ENCODE data around the gene MYLK.

- TF ChIP-seq BCL11A (IDR thresholded peaks at IDR 0.05; ENCODE audit: low read depth, low read length) (no peak), POLR2AphosphoS5 (IDR thresholded peaks at IDR 0.05; ENCODE audit: low read length) (no peak), E4F1 (IDR thresholded peaks at IDR 0.05; ENCODE audit: borderline replicate concordance, partially characterized antibody) (no peak), FOXM1 (IDR thresholded peaks at IDR 0.05; ENCODE audit: low read depth, low read length) (no peak), ATF3 (IDR thresholded peaks at IDR 0.05; ENCODE audit: borderline replicate concordance, extremely low read depth, low read depth, low read length) (no peak), SIN3A (IDR thresholded peaks at IDR 0.05; ENCODE audit: low read depth, low read length) (no peak), EP300 (IDR thresholded peaks at IDR 0.05; ENCODE audit: borderline replicate concordance in 1 of 2, control insufficient read depth in 1 of 2, low read depth in 2 of 2, low read length in 2 of 2) (no peak), TAF1 (IDR thresholded peaks at IDR 0.05; ENCODE audit: borderline replicate concordance, low read depth, low read length) (no peak), ZNF24 (IDR thresholded peaks at IDR 0.05) (no peak), E2F4 (IDR thresholded peaks at IDR 0.05; ENCODE audit: low read depth, low read length) (no peak), CTCF (IDR thresholded peaks at IDR 0.05 in 2 of 3, conservative IDR thresholded peaks at IDR 0.05 in 1 of 3; ENCODE audit: control insufficient read depth in 2 of 3, extremely low read depth in 1 of 3, insufficient read depth in 1 of 3, low read depth in 3 of 3, low read length in 3 of 3) (no peak)
These were observed 316.1 kb downstream of the MYLK start for GRCh38 chr3:123568034-123568433.
